Renal cortex interstitium (tissue), 11 donors: Measurements from ENCODE around the gene SLC43A3. TPM values are rescaled to one million over a fixed set of nuclear protein-coding genes. Genes with fewer than 3 reads are reported as not detected.
"Not testable (repeated sequence)": the region's sequence is repeated elsewhere in the genome, so short reads cannot be mapped to it uniquely, and the experiment has no call there.

Experiments used
- DNase-seq, 11 donors: peaks; one replicate each; pipeline ENCODE4 v3.0.0-alpha.2; 2013; ENCODE audit warnings: low read depth in 9 of 11, low spot score in 4 of 11; ENCODE audit errors: extremely low read depth in 1 of 11
- polyA plus RNA-seq, 3 donors: library from polyadenylated mRNA; unstranded; fragments of 120-200 nt; gene quantifications; one replicate each; pipeline ENCODE4 v1.2.1, GENCODE V29; 2013; ENCODE audit not compliant: insufficient read length in 3 of 3

Gene SLC43A3
- polyA plus RNA-seq, 3 donors, result 22.0 to 22.2 (median 22.0) TPM

DNA sequence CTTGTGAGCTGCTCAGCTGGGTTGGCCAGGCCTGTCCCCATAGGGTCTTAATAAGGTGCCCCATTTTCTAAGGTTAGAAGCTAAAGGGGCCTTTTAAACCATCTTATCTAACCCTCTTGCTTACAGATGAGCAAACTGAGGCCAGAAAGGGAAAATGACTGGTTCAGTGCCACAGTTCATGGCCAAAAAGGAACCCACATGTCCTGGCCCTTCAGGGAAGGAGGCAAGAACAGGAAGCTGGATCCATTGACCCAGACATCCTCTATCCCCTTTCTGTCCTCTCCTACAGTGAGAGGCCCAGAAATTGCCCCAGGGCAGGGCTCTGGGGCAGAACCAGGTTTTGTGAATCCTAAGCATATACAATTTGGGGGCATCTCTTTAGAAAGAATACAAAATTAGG, 56.0 kb downstream of the SLC43A3 start:
- DNase-seq, result no peak

DNA sequence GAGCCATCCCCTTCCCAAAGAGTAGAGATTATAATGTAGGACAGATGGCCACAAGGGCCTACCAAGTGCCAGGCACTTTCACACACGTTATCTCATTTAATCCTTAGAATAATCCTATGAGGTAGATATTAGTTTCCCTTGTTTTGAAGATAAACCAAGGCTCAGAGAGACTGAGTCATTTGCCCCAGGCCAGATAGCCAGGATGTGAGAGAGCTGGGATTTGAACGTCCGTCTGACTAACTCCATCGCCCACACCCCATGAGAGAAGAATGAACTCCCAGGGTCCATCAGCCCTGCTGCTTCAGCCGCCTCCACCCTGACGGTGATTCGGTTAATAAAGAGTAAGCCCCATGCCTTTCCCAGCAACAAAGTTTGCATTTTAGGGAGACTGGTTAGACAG, 56.7 kb downstream of the SLC43A3 start:
- no peak for DNase-seq

DNA sequence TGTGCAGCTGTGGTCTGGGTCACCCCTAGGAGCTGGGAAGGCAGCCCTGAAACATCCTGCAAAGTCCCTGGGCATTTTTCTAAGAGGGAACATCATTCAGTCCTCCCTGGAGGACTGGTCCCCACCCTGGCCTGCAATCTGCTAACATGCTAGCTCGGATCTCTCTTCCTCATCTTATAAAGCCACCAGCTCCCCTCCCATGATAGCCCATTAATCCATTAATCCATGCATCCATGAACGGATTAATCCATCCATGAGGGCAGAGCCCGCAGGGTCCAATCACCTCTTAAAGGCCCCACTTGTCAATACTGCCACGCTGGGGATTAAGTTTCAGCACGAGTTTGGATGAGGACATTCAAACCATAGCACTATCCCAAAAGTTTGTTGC, 58.1 kb downstream of the SLC43A3 start:
- DNase-seq, result no peak

DNA sequence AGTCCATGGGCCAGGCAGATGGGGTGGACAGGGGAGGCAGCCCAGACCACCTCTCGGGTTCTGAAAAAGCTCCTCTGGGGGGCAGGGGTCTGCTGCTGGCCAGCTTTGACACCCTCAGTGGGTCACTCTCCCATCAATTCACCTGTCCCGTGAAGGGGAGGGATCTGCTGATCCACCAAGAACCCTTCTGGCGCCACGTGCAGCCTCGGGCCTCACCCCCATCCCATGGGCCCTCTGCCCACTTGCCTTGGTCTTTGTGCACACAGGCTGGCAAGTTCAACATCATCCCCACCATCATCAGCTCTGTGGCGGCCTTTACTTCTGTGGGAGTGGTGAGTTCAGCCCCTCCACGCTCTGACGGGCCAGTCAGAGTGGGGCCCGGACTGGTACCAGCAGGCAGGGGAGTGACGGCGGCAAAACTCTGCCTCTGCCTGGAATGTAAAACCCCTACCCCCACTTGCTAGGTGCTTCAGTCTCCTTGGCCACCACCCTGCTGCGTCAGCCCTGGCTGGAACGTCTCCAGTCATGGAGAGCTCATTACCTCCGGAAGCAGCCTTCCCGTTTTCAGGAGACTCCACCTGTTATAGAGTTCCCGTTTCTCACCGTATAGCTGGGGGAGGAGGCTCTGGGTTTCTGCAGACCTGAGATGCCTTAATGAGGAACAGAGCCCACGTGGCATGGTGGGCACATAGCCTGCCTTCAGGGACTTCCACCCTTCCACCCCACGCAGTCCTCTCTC, 58.6 kb downstream of the SLC43A3 start:
- DNase-seq, result no peak

DNA sequence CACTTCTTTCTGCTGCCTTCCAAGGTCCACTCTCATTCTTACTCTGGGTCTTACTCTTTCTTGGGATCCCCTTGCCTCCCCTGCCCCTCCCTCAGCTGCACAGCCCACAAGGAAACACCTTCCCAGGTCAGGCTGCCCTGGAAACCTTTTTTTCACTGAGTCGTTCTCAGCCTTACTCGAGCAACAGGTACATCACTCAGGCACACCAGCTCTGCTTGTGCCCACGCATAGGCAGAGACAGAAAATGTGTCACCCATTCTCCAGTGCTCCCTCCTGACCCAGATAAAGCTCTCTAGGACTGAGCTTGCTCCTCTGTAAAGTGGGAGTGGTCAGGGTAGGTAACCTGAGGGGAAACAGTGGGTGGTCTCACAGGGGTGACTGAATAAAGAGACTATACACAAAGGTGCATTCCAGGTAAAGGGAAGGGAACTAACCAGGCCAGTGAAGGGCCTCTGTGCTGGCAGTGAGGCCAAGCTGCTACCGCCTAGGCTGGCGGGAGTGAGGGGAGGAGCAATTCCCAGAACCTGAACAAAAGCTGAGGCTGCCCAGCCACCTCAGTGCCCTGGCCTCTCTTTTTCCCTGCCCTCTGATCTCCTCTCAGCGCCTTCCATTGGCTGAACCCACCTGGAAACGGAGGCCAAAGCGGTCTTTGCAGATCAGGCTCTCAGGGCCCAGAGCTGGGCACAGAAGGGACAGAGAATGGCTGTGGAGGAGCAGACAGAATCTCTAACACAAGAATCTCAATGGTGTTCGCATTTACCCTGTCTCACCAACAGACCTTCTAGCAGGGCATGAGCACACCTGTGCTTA, 61.9 kb downstream of the SLC43A3 start:
- DNase-seq, result no peak

DNA sequence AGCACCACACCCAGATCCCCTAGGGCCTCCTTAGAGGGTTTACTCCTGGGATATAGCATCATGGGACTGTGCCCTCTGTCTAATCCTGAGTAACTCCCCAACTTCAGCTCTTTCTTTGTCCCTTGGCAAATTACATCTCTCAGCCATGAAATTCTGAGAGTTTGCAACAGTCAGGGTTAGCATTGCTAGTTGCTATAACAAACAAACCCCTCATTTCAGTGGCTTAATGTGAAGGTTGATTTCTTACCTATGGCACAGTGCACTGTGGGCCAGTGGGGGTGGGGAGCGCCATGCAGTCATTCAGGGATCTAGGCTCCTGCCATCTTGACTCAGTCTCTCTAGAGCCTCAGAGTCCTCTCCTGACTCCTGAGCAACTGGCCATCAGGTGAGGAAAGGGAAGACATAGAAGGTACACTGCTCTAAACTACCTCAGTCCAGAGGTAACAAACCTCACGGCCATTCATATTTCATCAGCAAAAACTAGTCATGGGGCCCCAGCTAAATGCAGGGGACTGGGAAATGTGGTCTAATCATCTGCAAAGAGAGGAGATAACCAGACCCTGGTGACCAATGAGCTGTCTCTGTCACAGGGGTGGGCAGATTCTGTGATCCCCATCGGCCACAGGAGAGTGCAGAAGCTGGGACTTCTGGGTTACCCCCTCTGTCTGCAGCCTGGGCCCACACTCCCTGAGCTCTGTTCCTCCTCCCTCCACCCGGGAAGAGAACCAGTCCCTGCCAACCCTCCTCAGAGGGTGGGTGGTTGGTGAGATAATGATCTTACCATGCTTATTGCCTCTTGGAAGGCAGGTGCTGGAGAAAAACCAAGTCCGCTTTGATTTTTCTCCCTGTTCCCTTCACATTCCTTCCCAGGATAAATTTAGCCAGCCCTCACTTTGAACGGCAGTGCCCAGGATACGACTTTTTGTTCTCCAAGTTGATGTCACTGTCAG, 63.5 kb downstream of the SLC43A3 start:
- DNase-seq, result no peak

DNA sequence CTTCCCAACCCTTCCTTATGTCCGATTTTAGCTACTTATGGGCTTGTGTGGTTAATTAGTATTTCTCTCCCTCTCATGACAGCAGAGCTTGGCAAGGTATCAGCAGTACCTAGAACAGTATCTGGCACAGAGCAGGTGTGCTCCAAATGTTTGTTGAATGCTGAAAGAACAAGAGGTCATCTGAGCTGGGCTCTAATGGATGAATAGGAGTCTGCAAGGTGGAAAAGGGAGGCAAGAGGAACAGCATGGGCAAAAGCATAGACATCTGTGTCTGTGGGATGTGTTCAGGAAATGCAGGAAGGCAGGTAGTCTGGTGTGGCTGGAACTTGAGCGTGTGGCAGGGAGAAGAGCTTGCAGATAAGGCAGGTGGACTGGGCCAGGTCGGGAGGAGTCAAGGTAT, 65.0 kb downstream of the SLC43A3 start:
- DNase-seq, result no peak

DNA sequence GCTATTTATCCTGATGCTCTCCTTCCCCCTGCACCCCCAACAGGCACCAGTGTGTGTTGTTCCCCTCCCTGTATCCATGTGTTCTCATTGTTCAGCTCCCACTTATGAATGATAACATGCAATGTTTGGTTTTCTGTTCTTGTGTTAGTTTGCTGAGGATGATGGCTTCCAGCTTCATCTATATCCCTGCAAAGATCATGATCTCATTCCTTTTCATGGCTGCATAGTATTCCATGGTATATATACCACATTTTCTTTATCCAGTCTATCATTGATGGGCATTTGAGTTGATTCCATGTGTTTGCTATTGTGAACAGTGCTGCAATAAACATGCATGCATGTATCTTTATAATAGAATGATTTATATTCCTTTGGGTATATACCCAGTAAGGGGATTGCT, 65.5 kb downstream of the SLC43A3 start:
- not testable (repeated sequence) for DNase-seq

DNA sequence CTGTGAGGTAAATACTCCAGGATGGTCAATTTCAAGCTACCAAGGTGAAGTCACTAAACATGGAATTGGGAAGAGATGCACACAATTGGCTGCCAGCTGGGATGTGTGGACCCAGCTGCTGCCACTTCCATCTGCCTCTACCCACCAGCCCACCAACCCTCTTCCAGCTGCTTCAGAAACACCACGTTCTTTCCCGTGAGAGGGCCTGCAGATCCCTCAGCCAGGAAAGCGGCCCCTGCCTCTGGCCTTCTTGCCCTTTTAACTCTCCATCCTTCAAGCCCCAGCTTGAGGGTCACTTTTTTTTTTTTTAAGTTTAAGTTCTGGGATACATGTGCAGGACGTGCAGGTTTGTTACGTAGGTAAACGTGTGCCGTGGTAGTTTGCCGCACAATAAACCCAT, 65.9 kb downstream of the SLC43A3 start:
- no peak for DNase-seq

DNA sequence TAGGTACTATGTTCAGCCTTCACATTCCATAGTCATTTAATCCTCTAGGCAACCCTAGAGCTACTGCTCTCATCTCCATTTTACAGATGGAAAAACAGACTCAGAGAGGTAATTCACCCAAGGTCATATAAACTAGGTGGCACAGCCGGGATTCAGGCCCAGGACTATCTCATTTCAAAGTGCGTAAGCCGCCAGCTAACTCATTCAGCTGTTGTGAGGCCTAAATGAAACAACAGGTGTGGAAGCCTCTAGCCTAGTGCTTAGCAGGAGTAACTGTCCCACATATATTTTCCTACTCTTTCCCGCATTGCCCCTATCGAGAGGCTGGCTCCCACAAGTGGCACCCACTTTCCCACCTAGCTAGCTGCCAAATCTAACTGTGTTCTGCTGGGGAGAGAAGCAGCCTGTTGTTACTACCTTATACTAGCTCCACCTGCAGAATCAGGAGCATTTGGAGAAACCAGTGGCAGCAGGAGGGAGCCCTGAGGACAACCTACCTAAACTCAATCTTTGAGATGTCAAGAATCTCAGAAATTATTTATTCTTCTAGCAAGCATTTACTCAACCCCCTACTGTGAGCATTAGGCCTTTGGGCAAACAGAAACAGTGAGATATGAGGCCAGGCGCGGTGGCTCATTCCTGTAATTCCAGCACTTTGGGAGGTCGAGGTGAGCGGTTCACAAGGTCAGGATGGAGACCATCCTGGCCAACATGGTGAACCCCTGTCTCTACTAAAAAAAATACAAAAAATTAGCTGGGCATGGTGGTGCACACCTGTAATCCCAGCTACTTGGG, 66.8 kb downstream of the SLC43A3 start:
- DNase-seq, result no peak

DNA sequence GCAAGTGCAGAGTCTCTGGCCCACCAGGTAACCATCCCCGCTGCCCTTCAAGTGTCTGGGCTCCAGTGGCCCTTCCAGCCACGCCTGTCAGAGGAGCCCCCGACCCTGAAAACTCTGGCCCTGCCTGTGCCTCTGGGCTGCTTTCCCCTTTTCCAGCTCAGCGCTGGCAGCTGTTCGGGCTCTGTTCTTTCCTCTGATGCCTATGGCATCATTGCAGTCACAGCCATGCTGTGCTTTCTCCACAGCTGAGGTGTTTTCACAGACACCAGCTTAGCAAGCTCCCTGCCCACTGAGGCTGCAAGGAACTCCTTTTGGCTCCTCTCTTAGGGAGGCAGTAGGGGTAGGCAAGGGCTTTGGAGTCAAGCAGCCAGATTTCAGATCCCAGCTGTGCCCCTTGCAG, 67.5 kb downstream of the SLC43A3 start:
- DNase-seq, result no peak

DNA sequence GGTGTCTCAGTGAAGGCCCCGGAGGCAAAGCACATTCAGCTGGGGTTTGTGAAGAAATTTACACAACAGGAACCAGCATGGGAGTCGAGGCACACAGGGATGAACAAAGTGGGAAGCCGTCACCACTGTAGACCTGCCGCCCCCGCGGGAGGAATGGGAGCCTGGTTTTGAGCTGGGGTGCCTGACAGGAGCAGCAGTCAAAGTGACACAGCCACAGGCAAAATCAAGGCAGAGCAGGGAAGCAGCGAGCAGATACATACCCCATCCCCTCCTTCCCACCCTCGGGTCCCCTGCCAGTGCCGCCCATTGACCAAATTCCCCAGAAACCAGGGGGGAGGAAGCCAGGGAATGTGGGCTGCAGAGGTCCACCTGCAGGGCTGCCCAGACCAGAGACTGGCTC, 67.9 kb downstream of the SLC43A3 start:
- no peak for DNase-seq

DNA sequence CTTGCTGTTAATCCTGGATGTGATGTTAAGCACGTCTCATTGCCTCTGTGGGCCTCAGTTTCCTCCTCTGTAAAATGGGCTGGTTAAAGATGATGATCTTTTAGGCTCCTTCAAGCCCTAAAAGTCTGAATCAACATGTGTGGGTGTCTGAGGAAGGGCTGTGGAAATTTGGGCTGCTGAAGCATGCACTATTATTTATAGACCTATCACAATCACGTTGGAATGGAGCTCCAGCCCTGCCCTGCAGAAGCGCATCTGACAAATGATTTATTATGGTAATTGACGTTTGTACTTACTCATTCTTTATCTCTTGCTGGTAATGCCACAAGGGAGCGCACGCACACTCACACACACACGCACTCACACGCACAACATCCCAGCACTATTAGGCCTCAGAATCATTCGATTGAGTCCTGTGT, 68.4 kb downstream of the SLC43A3 start:
- DNase-seq, result no peak

DNA sequence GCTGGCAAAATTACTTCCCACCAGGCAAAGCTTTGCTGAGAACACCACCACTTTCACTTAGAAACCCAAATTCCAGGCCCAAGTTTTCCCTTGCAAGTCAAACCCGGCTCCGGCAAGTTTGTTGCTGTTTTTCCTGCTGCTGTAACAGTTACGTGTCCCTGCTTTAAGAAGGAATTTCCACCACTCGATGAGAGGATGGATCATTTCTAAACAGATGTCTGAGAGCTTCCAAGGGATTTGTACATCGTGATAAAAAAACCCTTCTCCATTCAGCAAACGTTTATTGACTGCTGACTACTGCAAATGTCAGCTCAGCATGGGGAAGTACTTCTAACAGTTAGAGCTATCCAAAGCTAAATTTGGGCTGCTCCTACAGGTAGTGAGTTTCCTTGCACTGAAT, 69.1 kb downstream of the SLC43A3 start:
- DNase-seq, result no peak

DNA sequence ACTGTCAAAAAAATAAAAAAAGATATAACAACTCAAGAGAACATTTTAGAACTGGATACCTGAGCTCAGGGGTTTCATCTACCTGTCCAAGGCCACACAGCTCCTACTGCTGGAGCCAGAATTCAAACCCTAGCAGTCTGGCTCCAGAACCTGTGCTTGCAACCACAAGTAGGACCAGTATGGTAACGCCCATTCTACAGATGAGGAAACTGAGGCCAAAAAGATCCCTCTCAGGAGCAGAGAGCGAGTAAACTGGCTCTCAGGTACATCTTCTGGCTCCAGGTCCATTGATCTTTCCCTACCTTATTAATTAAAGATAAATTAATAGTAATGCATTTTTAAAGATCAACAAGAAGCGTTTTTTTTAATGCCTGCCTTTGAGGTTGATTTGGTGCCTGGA, 69.6 kb downstream of the SLC43A3 start:
- DNase-seq, result no peak
